Calu3 (cell line): ENCODE measurements around the gene STAG1. TPM values are rescaled to one million over a fixed set of nuclear protein-coding genes. Genes with fewer than 3 reads are reported as not detected.

ENCODE experiments used
- BruUV-seq: library from RNA; stranded (reverse); fragments of 400-500 nt; replicated peaks from 2 replicates; lab custom pipeline; 2021; lab: Mats Ljungman, UMichigan
- CTCF ChIA-PET: fragments of 300-600 bp; sonication (Branson Sonifier 250); formaldehyde crosslinking; loops from one replicate; lab custom pipeline; 2022; ENCODE audit warnings: antibody characterized with exemption; lab: Charles Lee
- DNase-seq: peaks from one replicate; pipeline ENCODE4 v3.0.0; 2022
- H3K27ac Mint-ChIP-seq: one replicate; pipeline ENCODE4 v1.8.0; 2022; ENCODE audit warnings: mixed read lengths; ENCODE audit not compliant: unreplicated experiment
- H3K27me3 Mint-ChIP-seq: one replicate; pipeline ENCODE4 v1.8.0; 2022; ENCODE audit warnings: mixed read lengths; ENCODE audit not compliant: unreplicated experiment
- H3K36me3 Mint-ChIP-seq: one replicate; pipeline ENCODE4 v1.8.0; 2022; ENCODE audit warnings: mild to moderate bottlenecking, moderate library complexity, mixed read lengths; ENCODE audit not compliant: insufficient read depth, unreplicated experiment
- H3K4me1 Mint-ChIP-seq: one replicate; pipeline ENCODE4 v1.8.0; 2022; ENCODE audit warnings: mild to moderate bottlenecking, low read depth, mixed read lengths; ENCODE audit not compliant: unreplicated experiment
- H3K4me3 Mint-ChIP-seq: one replicate; pipeline ENCODE4 v1.8.0; 2022; ENCODE audit warnings: mild to moderate bottlenecking, low read depth, moderate library complexity, mixed read lengths; ENCODE audit not compliant: unreplicated experiment
- H3K9me3 Mint-ChIP-seq: one replicate; pipeline ENCODE4 v1.8.0; 2022; ENCODE audit warnings: low read depth, mixed read lengths; ENCODE audit not compliant: unreplicated experiment
- intact Hi-C: fragments of 100-400 bp; cut with micrococcal nuclease; formaldehyde crosslinking; loops from one replicate; pipeline ENCODE4 v1.10.0; 2022; ENCODE audit not compliant: unreplicated experiment
- total RNA-seq: library from RNA; stranded (reverse); gene quantifications from 2 replicates; pipeline ENCODE4 v1.2.3, GENCODE V29; 2022
- TF ChIP-seq, protein P1 (sequence below): fragments of 200-600 bp; IDR thresholded peaks from one replicate; pipeline ENCODE4 v1.8.0; 2022; ENCODE audit warnings: antibody characterized with exemption; ENCODE audit not compliant: unreplicated experiment

The STAG1 gene
- total RNA-seq, 1 experiment from 2014 or later: 39.3 TPM

DNA sequence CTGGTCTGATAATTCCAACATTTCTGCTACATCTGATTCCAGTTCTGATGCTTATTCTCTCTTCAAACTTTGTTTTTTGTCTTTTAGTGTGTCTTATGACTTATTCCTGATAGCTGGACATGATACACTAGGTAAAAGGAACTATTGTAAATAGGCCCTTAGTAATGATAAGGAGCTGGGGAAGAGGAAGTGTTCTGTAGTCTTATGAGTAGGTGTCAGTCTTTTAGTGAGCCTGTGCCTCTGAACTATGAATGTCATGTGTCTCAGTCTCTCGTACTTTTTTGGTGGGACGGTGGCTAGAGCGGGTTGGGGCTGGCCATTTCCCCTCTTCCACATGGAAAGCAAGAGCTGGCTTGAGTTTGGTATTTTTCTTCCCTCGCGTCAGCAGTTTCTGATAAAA lies 460.9 kb downstream of the STAG1 start:
- CTCF ChIA-PET: no interaction called here
- Mint-ChIP-seq H3K27me3 (no peaks in the 10 kb centered on the region), H3K4me1 (no peaks in the 10 kb centered on the region), H3K36me3 (peaks cover 5% of the 10 kb centered on the region), H3K9me3 (no peaks in the 10 kb centered on the region), H3K4me3 (no peak overlapping the region), H3K27ac (no peak overlapping the region)
- BruUV-seq: no TSS peak
- intact Hi-C loops: no loop called here
- TF ChIP-seq, protein P1, sequence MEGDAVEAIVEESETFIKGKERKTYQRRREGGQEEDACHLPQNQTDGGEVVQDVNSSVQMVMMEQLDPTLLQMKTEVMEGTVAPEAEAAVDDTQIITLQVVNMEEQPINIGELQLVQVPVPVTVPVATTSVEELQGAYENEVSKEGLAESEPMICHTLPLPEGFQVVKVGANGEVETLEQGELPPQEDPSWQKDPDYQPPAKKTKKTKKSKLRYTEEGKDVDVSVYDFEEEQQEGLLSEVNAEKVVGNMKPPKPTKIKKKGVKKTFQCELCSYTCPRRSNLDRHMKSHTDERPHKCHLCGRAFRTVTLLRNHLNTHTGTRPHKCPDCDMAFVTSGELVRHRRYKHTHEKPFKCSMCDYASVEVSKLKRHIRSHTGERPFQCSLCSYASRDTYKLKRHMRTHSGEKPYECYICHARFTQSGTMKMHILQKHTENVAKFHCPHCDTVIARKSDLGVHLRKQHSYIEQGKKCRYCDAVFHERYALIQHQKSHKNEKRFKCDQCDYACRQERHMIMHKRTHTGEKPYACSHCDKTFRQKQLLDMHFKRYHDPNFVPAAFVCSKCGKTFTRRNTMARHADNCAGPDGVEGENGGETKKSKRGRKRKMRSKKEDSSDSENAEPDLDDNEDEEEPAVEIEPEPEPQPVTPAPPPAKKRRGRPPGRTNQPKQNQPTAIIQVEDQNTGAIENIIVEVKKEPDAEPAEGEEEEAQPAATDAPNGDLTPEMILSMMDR: no peak
- no peak for DNase-seq

Other genes with a start within 250 kb of the STAG1 start
- 31.0 and 31.4 TPM in 2 replicates for gene SLC35G2, start 66.7 kb upstream of the STAG1 start, total RNA-seq
- gene NCK1, start 109.8 kb upstream of the STAG1 start, total RNA-seq: 108 and 127 TPM in 2 replicates
- 8.5 and 12.0 TPM in 2 replicates for gene IL20RB, start 205.6 kb upstream of the STAG1 start, total RNA-seq